Mesothelial cell of epicardium (in vitro differentiated cells): ENCODE results near the gene ANXA2. TPM values are rescaled to one million over a fixed set of nuclear protein-coding genes. Genes with fewer than 3 reads are reported as not detected.

Experiments
- DNase-seq, 2 experiments: peaks; one replicate each; pipeline ENCODE4 v3.0.0; 2021; ENCODE audit warnings: low spot score in 2 of 2; ENCODE audit not compliant: unreplicated experiment in 2 of 2
- H3K27ac Mint-ChIP-seq: 2 replicates; pipeline ENCODE4 v1.8.0; 2021; ENCODE audit warnings: mixed read lengths
- H3K27me3 Mint-ChIP-seq: 2 replicates; pipeline ENCODE4 v1.8.0; 2021; ENCODE audit warnings: low read depth, mixed read lengths
- H3K36me3 Mint-ChIP-seq: 2 replicates; pipeline ENCODE4 v1.8.0; 2021; ENCODE audit warnings: mixed read lengths
- H3K4me1 Mint-ChIP-seq: 2 replicates; pipeline ENCODE4 v1.8.0; 2021; ENCODE audit warnings: mixed read lengths
- H3K4me3 Mint-ChIP-seq: 2 replicates; pipeline ENCODE4 v1.8.0; 2021; ENCODE audit warnings: mild to moderate bottlenecking, moderate library complexity, mixed read lengths
- H3K9me3 Mint-ChIP-seq: 2 replicates; pipeline ENCODE4 v1.8.0; 2021; ENCODE audit warnings: mixed read lengths
- total RNA-seq: library from RNA; stranded (reverse); gene quantifications from 3 replicates; pipeline ENCODE4 v1.2.1, GENCODE V29; 2021
- TF ChIP-seq, protein P1 (sequence below): fragments of 200-600 bp; sonication (generic); IDR thresholded peaks from one replicate; pipeline ENCODE4 v1.5.0; 2021; ENCODE audit warnings: antibody characterized with exemption; ENCODE audit not compliant: unreplicated experiment

ANXA2 gene
- total RNA-seq, 1 donor from 2014 or later = 1,040 TPM

DNA sequence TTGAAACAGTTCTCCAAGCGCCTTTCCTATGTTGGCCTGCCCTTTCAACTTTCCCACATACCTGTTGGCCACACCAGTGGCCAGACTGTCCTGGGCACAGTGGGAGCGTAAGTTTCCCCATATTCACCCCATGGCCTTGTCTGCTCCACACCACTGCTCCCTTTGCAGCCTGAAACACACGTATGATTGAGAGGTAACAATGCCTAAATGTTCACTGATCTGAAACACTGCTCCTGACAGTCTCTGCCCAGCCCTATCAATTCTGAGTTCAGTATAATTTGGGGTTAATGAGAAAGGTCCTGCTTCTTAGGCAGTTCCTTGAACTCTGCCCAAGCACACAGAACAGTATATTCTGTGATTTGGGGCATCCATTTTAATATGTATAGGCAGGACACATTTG is 52.2 kb downstream of the ANXA2 start:
- H3K9me3 Mint-ChIP-seq = no peaks in the 10 kb centered on the region
- no peak overlapping the region for H3K4me3 Mint-ChIP-seq
- H3K27ac Mint-ChIP-seq = peak overlapping the region; percentile 11
- no peaks in the 10 kb centered on the region for H3K27me3 Mint-ChIP-seq
- H3K4me1 Mint-ChIP-seq = peaks cover 12% of the 10 kb centered on the region
- TF ChIP-seq, protein P1, sequence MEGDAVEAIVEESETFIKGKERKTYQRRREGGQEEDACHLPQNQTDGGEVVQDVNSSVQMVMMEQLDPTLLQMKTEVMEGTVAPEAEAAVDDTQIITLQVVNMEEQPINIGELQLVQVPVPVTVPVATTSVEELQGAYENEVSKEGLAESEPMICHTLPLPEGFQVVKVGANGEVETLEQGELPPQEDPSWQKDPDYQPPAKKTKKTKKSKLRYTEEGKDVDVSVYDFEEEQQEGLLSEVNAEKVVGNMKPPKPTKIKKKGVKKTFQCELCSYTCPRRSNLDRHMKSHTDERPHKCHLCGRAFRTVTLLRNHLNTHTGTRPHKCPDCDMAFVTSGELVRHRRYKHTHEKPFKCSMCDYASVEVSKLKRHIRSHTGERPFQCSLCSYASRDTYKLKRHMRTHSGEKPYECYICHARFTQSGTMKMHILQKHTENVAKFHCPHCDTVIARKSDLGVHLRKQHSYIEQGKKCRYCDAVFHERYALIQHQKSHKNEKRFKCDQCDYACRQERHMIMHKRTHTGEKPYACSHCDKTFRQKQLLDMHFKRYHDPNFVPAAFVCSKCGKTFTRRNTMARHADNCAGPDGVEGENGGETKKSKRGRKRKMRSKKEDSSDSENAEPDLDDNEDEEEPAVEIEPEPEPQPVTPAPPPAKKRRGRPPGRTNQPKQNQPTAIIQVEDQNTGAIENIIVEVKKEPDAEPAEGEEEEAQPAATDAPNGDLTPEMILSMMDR = no peak
- peaks cover 35% of the 10 kb centered on the region for H3K36me3 Mint-ChIP-seq
- no peak for DNase-seq

DNA sequence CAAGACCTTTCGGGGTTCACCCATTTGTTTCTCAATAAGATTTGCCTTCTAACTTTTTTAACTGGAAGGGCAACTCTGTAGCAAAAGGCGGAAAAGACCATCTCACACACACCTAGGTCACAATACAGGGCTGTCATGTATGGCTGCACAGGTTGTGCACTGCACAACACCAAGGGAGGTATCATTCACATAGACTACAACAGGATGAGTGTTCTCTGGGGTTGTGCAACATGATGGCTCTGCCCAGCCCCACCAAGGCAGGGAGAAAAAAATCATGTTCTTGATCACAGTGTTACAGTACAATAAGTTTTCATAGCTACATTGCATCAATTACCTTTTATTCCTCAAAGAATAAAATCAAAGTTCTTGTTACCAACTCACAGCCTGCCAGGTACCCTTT is 52.8 kb downstream of the ANXA2 start:
- Mint-ChIP-seq H3K4me1 (peaks cover 19% of the 10 kb centered on the region), H3K9me3 (no peaks in the 10 kb centered on the region), H3K27ac (no peak overlapping the region), H3K27me3 (no peaks in the 10 kb centered on the region), H3K4me3 (no peak overlapping the region), H3K36me3 (peaks cover 32% of the 10 kb centered on the region)
- TF ChIP-seq, protein P1 = no peak
- DNase-seq = no peak

DNA sequence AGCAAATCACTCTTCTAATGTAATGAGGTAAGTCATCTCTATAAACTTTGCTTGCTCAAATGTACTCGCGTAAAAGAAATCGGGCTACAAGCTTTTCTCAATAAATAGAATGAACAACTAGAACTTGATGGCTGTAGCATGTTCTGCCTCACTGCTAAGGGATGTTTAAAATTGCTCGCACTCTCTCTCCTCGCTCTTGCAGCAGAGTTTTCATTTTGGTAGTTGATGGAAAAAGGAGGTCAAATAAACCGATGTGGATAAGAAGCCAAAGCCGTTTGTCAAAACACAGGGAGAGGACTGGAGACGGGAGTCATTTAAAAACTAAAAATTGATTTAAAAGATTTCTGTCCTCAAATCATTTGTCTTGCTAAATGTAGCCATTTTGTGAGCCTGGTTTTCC is 53.3 kb downstream of the ANXA2 start:
- no peak overlapping the region for H3K4me3 Mint-ChIP-seq
- no peak overlapping the region for H3K27ac Mint-ChIP-seq
- H3K4me1 Mint-ChIP-seq = peaks cover 20% of the 10 kb centered on the region
- H3K27me3 Mint-ChIP-seq = no peaks in the 10 kb centered on the region
- no peaks in the 10 kb centered on the region for H3K9me3 Mint-ChIP-seq
- DNase-seq = no peak
- H3K36me3 Mint-ChIP-seq = peaks cover 31% of the 10 kb centered on the region
- TF ChIP-seq, protein P1 = no peak

DNA sequence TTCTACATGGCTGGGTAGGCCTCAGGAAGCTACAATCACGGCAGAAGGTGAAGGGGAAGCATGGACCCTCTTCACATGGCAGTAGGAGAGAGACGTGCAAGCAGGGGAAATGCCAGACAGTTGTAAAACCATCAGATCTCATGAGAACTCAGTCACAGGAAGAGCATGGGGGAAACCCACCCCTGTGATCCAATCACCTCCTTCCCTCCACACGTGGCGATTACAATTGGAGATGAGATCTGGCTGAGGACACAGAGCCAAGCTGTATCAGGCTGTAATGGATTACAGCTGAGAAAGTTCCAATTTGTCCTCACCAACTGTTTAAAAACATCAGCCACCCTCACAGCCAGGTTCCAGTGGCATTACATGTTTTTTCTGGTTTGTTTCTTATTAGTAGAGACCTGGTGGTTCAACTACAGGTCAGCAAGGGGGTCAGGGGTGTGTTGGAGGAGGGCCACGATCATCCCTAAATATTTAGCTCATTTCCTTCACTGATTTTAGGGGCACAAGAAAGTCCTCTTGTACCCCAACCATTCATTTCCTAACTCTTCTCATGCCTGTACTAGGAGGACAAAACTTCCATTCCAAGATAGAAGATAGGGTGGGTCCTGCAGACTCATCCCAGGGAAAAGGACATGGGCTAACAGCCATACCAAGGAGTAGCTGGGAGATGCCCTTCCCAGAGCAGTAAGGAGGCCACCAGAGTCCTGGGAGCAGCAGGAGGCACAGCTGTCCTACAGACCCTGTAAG is 54.4 kb downstream of the ANXA2 start:
- Mint-ChIP-seq H3K4me3 (no peak overlapping the region), H3K9me3 (no peaks in the 10 kb centered on the region), H3K27me3 (no peaks in the 10 kb centered on the region), H3K27ac (peak overlapping the region; percentile 78), H3K36me3 (peaks cover 24% of the 10 kb centered on the region), H3K4me1 (peaks cover 20% of the 10 kb centered on the region)
- TF ChIP-seq, protein P1 = no peak
- no peak for DNase-seq

DNA sequence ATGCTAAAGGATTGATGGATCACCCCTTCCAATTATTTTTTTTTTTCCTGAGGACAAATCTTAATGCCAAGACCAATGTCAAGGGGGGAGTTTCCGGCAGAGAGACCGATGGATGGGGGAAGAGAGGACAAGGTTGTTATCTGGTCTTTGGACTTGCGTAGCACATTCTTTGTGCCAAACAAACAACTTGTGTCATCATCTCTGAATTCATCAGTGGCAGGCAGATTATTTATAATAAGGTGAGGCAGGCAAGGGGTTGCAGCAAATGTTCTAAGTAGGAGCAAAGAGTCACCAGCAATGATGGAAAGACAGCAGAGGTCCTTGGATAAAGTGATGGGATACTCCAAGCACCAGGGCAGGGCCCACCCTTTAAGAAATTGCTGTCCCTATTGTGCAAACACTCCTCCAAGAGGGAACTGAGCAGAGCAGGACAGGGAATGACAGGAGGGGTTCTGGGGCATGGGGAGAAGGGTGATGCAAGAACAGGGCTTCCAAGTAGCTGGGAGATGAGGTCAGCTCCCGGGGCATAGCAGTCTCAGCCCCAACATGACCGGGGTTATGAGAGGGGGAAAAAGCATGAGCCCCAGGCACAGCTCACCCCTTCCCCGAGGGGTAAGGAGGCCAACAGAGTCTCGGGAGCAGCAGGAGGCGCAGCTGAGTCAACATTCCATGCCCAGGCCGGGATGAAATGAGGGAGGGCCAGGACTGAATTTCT is 57.4 kb downstream of the ANXA2 start:
- H3K4me1 Mint-ChIP-seq = peaks cover 20% of the 10 kb centered on the region
- peak overlapping the region; percentile 26 for H3K27ac Mint-ChIP-seq

More for the DNA sequence above, 57.4 kb downstream of the ANXA2 start:
- Mint-ChIP-seq H3K4me3 (no peak overlapping the region), H3K9me3 (no peaks in the 10 kb centered on the region), H3K27me3 (no peaks in the 10 kb centered on the region), H3K36me3 (peaks cover 8% of the 10 kb centered on the region)
- DNase-seq = no peak
- TF ChIP-seq, protein P1 = no peak
